ENCODE results near the gene PARP9. TPM values are rescaled to one million over a fixed set of nuclear protein-coding genes. Genes with fewer than 3 reads are reported as not detected.

Gene PARP9
- total RNA-seq, 1 donor from 2014 or later: 12.6 TPM

- no peak for DNase-seq
- H3K9me3 ChIP-seq (replicated peaks): no peaks in the 10 kb centered on the region
- intact Hi-C loops (cut with micrococcal nuclease): no loop called here
- no peaks in the 10 kb centered on the region for H3K27me3 ChIP-seq (ENCODE audit: low read depth)
- peaks cover 76% of the 10 kb centered on the region for H3K36me3 ChIP-seq
- TF ChIP-seq CTCF (IDR thresholded peaks at IDR 0.05; ENCODE audit: borderline replicate concordance): no peak
- no peak overlapping the region for H3K4me3 ChIP-seq
- no peaks in the 10 kb centered on the region for H3K4me1 ChIP-seq
- no peak overlapping the region for H3K27ac ChIP-seq (replicated peaks)
Observed at GRCh38 chr3:122530164-122530563, 33.9 kb downstream of the PARP9 start.

GRCh38 chr3:122523317-122523716 lies 40.8 kb downstream of the PARP9 start:
- Histone ChIP-seq H3K36me3 (peaks cover 13% of the 10 kb centered on the region), H3K27ac (replicated peaks) (no peak overlapping the region), H3K27me3 (ENCODE audit: low read depth) (no peaks in the 10 kb centered on the region), H3K4me1 (no peaks in the 10 kb centered on the region), H3K9me3 (replicated peaks) (no peaks in the 10 kb centered on the region), H3K4me3 (no peak overlapping the region)
- intact Hi-C loops (cut with micrococcal nuclease): no loop called here
- no peak for DNase-seq
- no peak for TF ChIP-seq CTCF (IDR thresholded peaks at IDR 0.05; ENCODE audit: borderline replicate concordance)

- no peak for TF ChIP-seq CTCF (IDR thresholded peaks at IDR 0.05; ENCODE audit: borderline replicate concordance)
- Histone ChIP-seq H3K4me3 (no peak overlapping the region), H3K27ac (replicated peaks) (no peak overlapping the region), H3K9me3 (replicated peaks) (no peaks in the 10 kb centered on the region), H3K27me3 (ENCODE audit: low read depth) (no peaks in the 10 kb centered on the region), H3K36me3 (no peaks in the 10 kb centered on the region), H3K4me1 (no peaks in the 10 kb centered on the region)
- intact Hi-C loops (cut with micrococcal nuclease): no loop called here
- DNase-seq: no peak
Observed at GRCh38 chr3:122520861-122521260, 43.2 kb downstream of the PARP9 start.

GRCh38 chr3:122519693-122520092 lies 44.4 kb downstream of the PARP9 start:
- Histone ChIP-seq H3K4me1 (peaks cover 5% of the 10 kb centered on the region), H3K27ac (replicated peaks) (no peak overlapping the region), H3K27me3 (ENCODE audit: low read depth) (no peaks in the 10 kb centered on the region), H3K36me3 (no peaks in the 10 kb centered on the region), H3K4me3 (no peak overlapping the region), H3K9me3 (replicated peaks) (no peaks in the 10 kb centered on the region)
- intact Hi-C loops (cut with micrococcal nuclease): no loop called here
- DNase-seq: no peak
- TF ChIP-seq CTCF (IDR thresholded peaks at IDR 0.05; ENCODE audit: borderline replicate concordance): no peak

GRCh38 chr3:122516846-122517360 lies 47.2 kb downstream of the PARP9 start:
- no peak for TF ChIP-seq CTCF (IDR thresholded peaks at IDR 0.05; ENCODE audit: borderline replicate concordance)
- Histone ChIP-seq H3K4me3 (no peak overlapping the region), H3K27me3 (ENCODE audit: low read depth) (no peaks in the 10 kb centered on the region), H3K27ac (replicated peaks) (no peak overlapping the region), H3K4me1 (peaks cover 30% of the 10 kb centered on the region), H3K36me3 (no peaks in the 10 kb centered on the region), H3K9me3 (replicated peaks) (no peaks in the 10 kb centered on the region)
- intact Hi-C loops (cut with micrococcal nuclease): no loop called here
- DNase-seq: no peak

Measured in left ventricle myocardium inferior (tissue), 1 donor.